WTC11 (cell line): ENCODE measurements around the gene RIPPLY3. TPM values are rescaled to one million over a fixed set of nuclear protein-coding genes. Genes with fewer than 3 reads are reported as not detected.

Experiments
- ARID4B ChIP-seq: sonication (generic); formaldehyde crosslinking; IDR thresholded peaks from 2 replicates; pipeline ENCODE4 v1.8.0; 2023; ENCODE audit warnings: missing genetic modification reagents, mild to moderate bottlenecking, borderline replicate concordance
- ATF1 ChIP-seq: sonication (generic); formaldehyde crosslinking; IDR thresholded peaks from 2 replicates; pipeline ENCODE4 v1.8.1; 2023; ENCODE audit warnings: mild to moderate bottlenecking, moderate library complexity, missing genetic modification reagents
- ATF2 ChIP-seq: sonication (generic); formaldehyde crosslinking; IDR thresholded peaks from 2 replicates; pipeline ENCODE4 v1.8.1; 2022; ENCODE audit warnings: low read depth, missing genetic modification reagents, borderline replicate concordance
- CREB1 ChIP-seq: sonication (generic); formaldehyde crosslinking; IDR thresholded peaks from 2 replicates; pipeline ENCODE4 v1.8.0; 2023; ENCODE audit warnings: mild to moderate bottlenecking, missing genetic modification reagents
- CTCF ChIP-seq: fragments of 200-600 bp; IDR thresholded peaks from 2 replicates; pipeline ENCODE4 v1.8.0; 2022; ENCODE audit warnings: antibody characterized with exemption
- E2F4 ChIP-seq: sonication (generic); formaldehyde crosslinking; IDR thresholded peaks from 2 replicates; pipeline ENCODE4 v1.8.1; 2022; ENCODE audit warnings: low read depth, mild to moderate bottlenecking, moderate library complexity, missing genetic modification reagents, borderline replicate concordance
- E2F5 ChIP-seq: sonication (generic); formaldehyde crosslinking; IDR thresholded peaks from 2 replicates; pipeline ENCODE4 v1.8.1; 2022; ENCODE audit warnings: mild to moderate bottlenecking, moderate library complexity, missing genetic modification reagents
- ELF4 ChIP-seq: sonication (generic); formaldehyde crosslinking; IDR thresholded peaks from 2 replicates; pipeline ENCODE4 v1.8.1; 2022; ENCODE audit warnings: low read depth, mild to moderate bottlenecking, moderate library complexity, missing genetic modification reagents
- EMX1 ChIP-seq: fragments of 250-450 bp; sonication (Bioruptor Pico); IDR thresholded peaks from 2 replicates; pipeline ENCODE4 v1.8.0; 2021; ENCODE audit warnings: mild to moderate bottlenecking
- ERG ChIP-seq: fragments of 250-450 bp; sonication (Bioruptor Pico); IDR thresholded peaks from 2 replicates; pipeline ENCODE4 v1.8.0; 2021; ENCODE audit warnings: mild to moderate bottlenecking
- FOXP1 ChIP-seq: sonication (generic); formaldehyde crosslinking; IDR thresholded peaks from 2 replicates; pipeline ENCODE4 v1.8.0; 2022; ENCODE audit warnings: missing genetic modification reagents, mild to moderate bottlenecking, moderate library complexity, borderline replicate concordance
- JUN ChIP-seq: sonication (generic); formaldehyde crosslinking; IDR thresholded peaks from 2 replicates; pipeline ENCODE4 v1.8.0; 2023; ENCODE audit warnings: mild to moderate bottlenecking, missing genetic modification reagents
- KAT7 ChIP-seq: sonication (generic); formaldehyde crosslinking; IDR thresholded peaks from 2 replicates; pipeline ENCODE4 v1.8.1; 2023; ENCODE audit warnings: missing genetic modification reagents, mild to moderate bottlenecking, borderline replicate concordance
- MYBL2 ChIP-seq: sonication (generic); formaldehyde crosslinking; IDR thresholded peaks from 2 replicates; pipeline ENCODE4 v1.8.1; 2023; ENCODE audit warnings: mild to moderate bottlenecking, moderate library complexity, missing genetic modification reagents
- NFATC4 ChIP-seq: fragments of 250-450 bp; sonication (Bioruptor Pico); IDR thresholded peaks from 2 replicates; pipeline ENCODE4 v1.9.0; 2021; ENCODE audit warnings: mild to moderate bottlenecking
- NR2C2 ChIP-seq: sonication (generic); formaldehyde crosslinking; IDR thresholded peaks from 2 replicates; pipeline ENCODE4 v1.8.0; 2022; ENCODE audit warnings: mild to moderate bottlenecking, missing genetic modification reagents
- OVOL2 ChIP-seq: fragments of 250-450 bp; sonication (Bioruptor Pico); IDR thresholded peaks from 2 replicates; pipeline ENCODE4 v1.9.0; 2021; ENCODE audit warnings: mild to moderate bottlenecking, borderline replicate concordance
- SMAD3 ChIP-seq: sonication (generic); formaldehyde crosslinking; IDR thresholded peaks from 2 replicates; pipeline ENCODE4 v1.8.0; 2022; ENCODE audit warnings: missing genetic modification reagents, mild to moderate bottlenecking, borderline replicate concordance
- SMAD4 ChIP-seq: sonication (generic); formaldehyde crosslinking; IDR thresholded peaks from 2 replicates; pipeline ENCODE4 v1.8.0; 2022; ENCODE audit warnings: mild to moderate bottlenecking, missing genetic modification reagents
- USF1 ChIP-seq: sonication (generic); formaldehyde crosslinking; IDR thresholded peaks from 2 replicates; pipeline ENCODE4 v1.8.0; 2022; ENCODE audit warnings: mild to moderate bottlenecking, missing genetic modification reagents
- USF2 ChIP-seq: sonication (generic); formaldehyde crosslinking; IDR thresholded peaks from 2 replicates; pipeline ENCODE4 v1.8.1; 2023; ENCODE audit warnings: mild to moderate bottlenecking, missing genetic modification reagents, moderate library complexity
- ZBTB43 ChIP-seq: sonication (generic); formaldehyde crosslinking; IDR thresholded peaks from 2 replicates; pipeline ENCODE4 v1.8.1; 2023; ENCODE audit warnings: mild to moderate bottlenecking, missing genetic modification reagents
- ZNF263 ChIP-seq: sonication (generic); formaldehyde crosslinking; IDR thresholded peaks from 2 replicates; pipeline ENCODE4 v1.8.1; 2022; ENCODE audit warnings: low read depth, mild to moderate bottlenecking, moderate library complexity, missing genetic modification reagents
- ZNF396 ChIP-seq: fragments of 250-450 bp; sonication (Bioruptor Pico); IDR thresholded peaks from 2 replicates; pipeline ENCODE4 v1.8.0; 2021; ENCODE audit warnings: mild to moderate bottlenecking, moderate library complexity, borderline replicate concordance
- ZNF671 ChIP-seq: fragments of 250-450 bp; sonication (Bioruptor Pico); IDR thresholded peaks from 2 replicates; pipeline ENCODE4 v1.8.0; 2021; ENCODE audit warnings: mild to moderate bottlenecking
- total RNA-seq: library from RNA; stranded (reverse); gene quantifications from 3 replicates; pipeline ENCODE4 v1.2.3, GENCODE V29; 2021

The RIPPLY3 gene
- total RNA-seq, 1 experiment from 2014 or later, result 3.5 TPM

- TF ChIP-seq ARID4B (CRISPR knock-in tag) (no peak), E2F5 (CRISPR knock-in tag) (no peak; the same call in 1 of the 2 replicates), KAT7 (CRISPR knock-in tag) (no peak), JUN (CRISPR knock-in tag) (no peak), ZNF396 (CRISPR knock-in tag) (no peak), CREB1 (CRISPR knock-in tag) (0 out of 2 replicates have a peak, but pooled peaks have one; percentile 70), ATF1 (no peak), ERG (CRISPR knock-in tag) (no peak), SMAD4 (CRISPR knock-in tag) (no peak), FOXP1 (0 out of 2 replicates have a peak, but pooled peaks have one; percentile 1), MYBL2 (CRISPR knock-in tag) (no peak), ELF4 (CRISPR knock-in tag) (no peak), USF1 (CRISPR knock-in tag) (peak; percentile 56; the same call in 1 of the 2 replicates), CTCF (no peak), ATF2 (CRISPR knock-in tag) (no peak), ZNF671 (CRISPR knock-in tag) (no peak), NFATC4 (CRISPR knock-in tag) (no peak), EMX1 (CRISPR knock-in tag) (no peak), ZBTB43 (CRISPR knock-in tag) (no peak; the same call in 1 of the 2 replicates), OVOL2 (no peak), E2F4 (CRISPR knock-in tag) (no peak), ZNF263 (CRISPR knock-in tag) (no peak), USF2 (CRISPR knock-in tag) (peak; percentile 57), SMAD3 (peak; percentile 80; the same call in 1 of the 2 replicates), NR2C2 (peak; percentile 65; the same call in 1 of the 2 replicates)
Measured at GRCh38 chr21:36990508-36991205, 15.8 kb upstream of the RIPPLY3 start (continued).
